OCI-LY3 (cell line): ENCODE results near the gene BMPR1B.

Experiments
- H2AFZ ChIP-seq: fragments of 200-600, 300-600 bp; shearing (Covaris generic); 2 replicates; pipeline ENCODE4 v1.6.0; 2014; ENCODE audit warnings: antibody characterized with exemption, low read depth, low read length
- H3K27ac ChIP-seq: fragments of 200-600, 300-600 bp; sonication (generic); 2 replicates; pipeline ENCODE4 v1.5.1; 2014; ENCODE audit warnings: mild to moderate bottlenecking, low read length, moderate library complexity, mixed read lengths
- H3K27me3 ChIP-seq: fragments of 200-600, 300-600 bp; sonication (generic); 2 replicates; pipeline ENCODE4 v1.6.1; 2014; ENCODE audit warnings: low read depth, low read length, mixed read lengths
- H3K36me3 ChIP-seq: fragments of 200-600, 300-600 bp; sonication (generic); replicated peaks from 2 replicates; pipeline ENCODE3; 2014; ENCODE audit warnings: low read depth, low read length, mixed read lengths
- H3K4me1 ChIP-seq: fragments of 300-600, 200-600 bp; sonication (generic); 2 replicates; pipeline ENCODE4 v1.6.1; 2014; ENCODE audit warnings: low read length, mixed read lengths
- H3K4me2 ChIP-seq: fragments of 200-600, 300-600 bp; sonication (generic); 2 replicates; pipeline ENCODE4 v1.6.1; 2014; ENCODE audit warnings: low read length, mixed read lengths
- H3K4me3 ChIP-seq: fragments of 300-600, 200-600 bp; sonication (generic); 2 replicates; pipeline ENCODE4 v1.5.1; 2014; ENCODE audit warnings: antibody characterized with exemption, mild to moderate bottlenecking, low read length, moderate library complexity
- H3K79me2 ChIP-seq: fragments of 300-600, 200-600 bp; shearing (Covaris generic); 2 replicates; pipeline ENCODE4 v1.6.1; 2014; ENCODE audit warnings: mild to moderate bottlenecking, low read length, mixed read lengths
- H3K9ac ChIP-seq: fragments of 300-600, 200-600 bp; shearing (Covaris generic); 2 replicates; pipeline ENCODE4 v1.6.0; 2014; ENCODE audit warnings: mild to moderate bottlenecking, low read length, moderate library complexity
- H3K9me3 ChIP-seq: fragments of 200-600, 300-600 bp; shearing (Covaris generic); 2 replicates; pipeline ENCODE4 v1.6.1; 2014; ENCODE audit warnings: low read length, mixed read lengths; ENCODE audit not compliant: insufficient read depth
- H4K20me1 ChIP-seq: fragments of 200-600, 300-600 bp; sonication (generic); 2 replicates; pipeline ENCODE4 v1.6.1; 2016; ENCODE audit warnings: low read length, mixed read lengths; ENCODE audit not compliant: insufficient read depth
- CTCF ChIP-seq: fragments of 200-600, 300-600 bp; sonication (generic); IDR thresholded peaks from 2 replicates; pipeline ENCODE4 v1.5.1; 2014; ENCODE audit warnings: antibody characterized with exemption, low read length, low read depth
- EZH2phosphoT487 ChIP-seq: fragments of 200-600 bp; shearing (Covaris generic); IDR thresholded peaks from 2 replicates; pipeline ENCODE4 v1.6.1; 2018; ENCODE audit warnings: antibody characterized with exemption, mixed run types, low read depth

The BMPR1B gene

GRCh38 chr4:94741304-94741703, 16.5 kb upstream of the BMPR1B start:
- Histone ChIP-seq H3K27me3 (0 out of 2 replicates have a peak, but pooled peaks cover 4% of the 10 kb centered on the region), H3K4me1 (no peaks in the 10 kb centered on the region), H3K4me3 (no peak overlapping the region), H3K36me3 (no peaks in the 10 kb centered on the region), H3K79me2 (no peaks in the 10 kb centered on the region), H4K20me1 (no peaks in the 10 kb centered on the region), H3K27ac (no peak overlapping the region), H2AFZ (no peak overlapping the region), H3K4me2 (no peak overlapping the region), H3K9me3 (no peaks in the 10 kb centered on the region), H3K9ac (no peak overlapping the region)
- TF ChIP-seq CTCF (no peak), EZH2phosphoT487 (no peak)

GRCh38 chr4:94743838-94744237, 13.9 kb upstream of the BMPR1B start:
- H3K27ac ChIP-seq: no peak overlapping the region
- H3K36me3 ChIP-seq: no peaks in the 10 kb centered on the region
- H3K9me3 ChIP-seq: no peaks in the 10 kb centered on the region
- no peak overlapping the region for H3K4me2 ChIP-seq
- no peaks in the 10 kb centered on the region for H3K4me1 ChIP-seq
- no peak overlapping the region for H3K9ac ChIP-seq
- TF ChIP-seq CTCF (no peak), EZH2phosphoT487 (no peak)
- H4K20me1 ChIP-seq: no peaks in the 10 kb centered on the region
- H2AFZ ChIP-seq: no peak overlapping the region
- no peaks in the 10 kb centered on the region for H3K79me2 ChIP-seq
- 0 out of 2 replicates have a peak, but pooled peaks cover 4% of the 10 kb centered on the region for H3K27me3 ChIP-seq
- H3K4me3 ChIP-seq: no peak overlapping the region

- 0 out of 2 replicates have a peak, but pooled peaks cover 4% of the 10 kb centered on the region for H3K27me3 ChIP-seq
- no peaks in the 10 kb centered on the region for H3K79me2 ChIP-seq
- no peak overlapping the region for H2AFZ ChIP-seq
- TF ChIP-seq CTCF: no peak
- no peak for TF ChIP-seq EZH2phosphoT487
- no peaks in the 10 kb centered on the region for H3K4me1 ChIP-seq
- no peaks in the 10 kb centered on the region for H3K9me3 ChIP-seq
- H3K9ac ChIP-seq: no peak overlapping the region
- no peak overlapping the region for H3K4me3 ChIP-seq
- no peaks in the 10 kb centered on the region for H3K36me3 ChIP-seq
- H3K4me2 ChIP-seq: no peak overlapping the region
- no peak overlapping the region for H3K27ac ChIP-seq
- no peaks in the 10 kb centered on the region for H4K20me1 ChIP-seq
Measured at GRCh38 chr4:94744850-94745249, 12.9 kb upstream of the BMPR1B start.

- H3K9me3 ChIP-seq: no peaks in the 10 kb centered on the region
- no peak overlapping the region for H3K4me3 ChIP-seq
- H3K79me2 ChIP-seq: no peaks in the 10 kb centered on the region
- no peak for TF ChIP-seq EZH2phosphoT487
- TF ChIP-seq CTCF: no peak; the same call in 1 of the 2 replicates
- H2AFZ ChIP-seq: no peak overlapping the region
- H4K20me1 ChIP-seq: no peaks in the 10 kb centered on the region
- H3K36me3 ChIP-seq: no peaks in the 10 kb centered on the region
- H3K4me1 ChIP-seq: no peaks in the 10 kb centered on the region
- no peak overlapping the region for H3K27ac ChIP-seq
- no peak overlapping the region for H3K4me2 ChIP-seq
- 0 out of 2 replicates have a peak, but pooled peaks cover 4% of the 10 kb centered on the region for H3K27me3 ChIP-seq
- no peak overlapping the region for H3K9ac ChIP-seq
Measured at GRCh38 chr4:94746746-94747145, 11.0 kb upstream of the BMPR1B start.
